MCF 10A (cell line): Measurements from ENCODE around the gene THY1. TPM values are rescaled to one million over a fixed set of nuclear protein-coding genes. Genes with fewer than 3 reads are reported as not detected.

Source experiments
- BruUV-seq: library from RNA; stranded (reverse); fragments of 400-500 nt; replicated peaks from 2 replicates; lab custom pipeline; 2021; lab: Mats Ljungman, UMichigan
- CTCF ChIA-PET: fragments of 300-600 bp; sonication (Branson Sonifier 250); formaldehyde crosslinking; extraction: SDS; loops from one replicate; lab custom pipeline; 2021; ENCODE audit warnings: antibody characterized with exemption, inconsistent platforms; lab: Yijun Ruan, JAX
- POLR2A ChIA-PET: fragments of 300-600, 350-650 bp; sonication (Branson Sonifier 250); formaldehyde crosslinking; extraction: SDS; loops from one replicate; lab custom pipeline; 2020; ENCODE audit warnings: antibody characterized with exemption, inconsistent platforms; lab: Yijun Ruan, JAX
- DNase-seq: peaks from one replicate; pipeline ENCODE4 v3.0.0-alpha.2; 2018; ENCODE audit not compliant: unreplicated experiment
- H3K27ac Mint-ChIP-seq: one replicate; pipeline ENCODE4 v1.8.0; 2022; ENCODE audit warnings: mild to moderate bottlenecking, low read depth, mixed read lengths; ENCODE audit not compliant: unreplicated experiment
- H3K27me3 Mint-ChIP-seq: one replicate; pipeline ENCODE4 v1.8.0; 2022; ENCODE audit warnings: mixed read lengths; ENCODE audit not compliant: insufficient read depth, unreplicated experiment
- H3K36me3 Mint-ChIP-seq: one replicate; pipeline ENCODE4 v1.8.0; 2022; ENCODE audit warnings: mild to moderate bottlenecking, moderate library complexity, mixed read lengths; ENCODE audit not compliant: insufficient read depth, unreplicated experiment
- H3K4me1 Mint-ChIP-seq: one replicate; pipeline ENCODE4 v1.8.0; 2022; ENCODE audit warnings: mixed read lengths; ENCODE audit not compliant: insufficient read depth, unreplicated experiment
- H3K4me3 Mint-ChIP-seq: one replicate; pipeline ENCODE4 v1.8.0; 2022; ENCODE audit warnings: mild to moderate bottlenecking, moderate library complexity, mixed read lengths; ENCODE audit not compliant: unreplicated experiment
- H3K9me3 Mint-ChIP-seq: one replicate; pipeline ENCODE4 v1.8.0; 2022; ENCODE audit warnings: mixed read lengths; ENCODE audit not compliant: unreplicated experiment
- CTCF ChIP-seq: fragments of 200-600 bp; IDR thresholded peaks from one replicate; pipeline ENCODE4 v1.8.0; 2022; ENCODE audit warnings: antibody characterized with exemption, mild to moderate bottlenecking; ENCODE audit not compliant: unreplicated experiment
- intact Hi-C: fragments of 100-400 bp; cut with micrococcal nuclease; formaldehyde crosslinking; loops from 2 replicates; pipeline ENCODE4 v1.14.1; 2022
- total RNA-seq: library from RNA; stranded (reverse); gene quantifications from 2 replicates; pipeline ENCODE4 v1.2.3, GENCODE V29; 2022

THY1 gene
- total RNA-seq, 1 experiment from 2014 or later, result not detected

GRCh38 chr11:119421351-119421750 lies 1.6 kb downstream of the THY1 start:
- Mint-ChIP-seq H3K4me1 (peaks cover 23% of the 10 kb centered on the region), H3K27me3 (peaks cover 12% of the 10 kb centered on the region), H3K27ac (no peak overlapping the region), H3K9me3 (no peaks in the 10 kb centered on the region), H3K4me3 (no peak overlapping the region), H3K36me3 (no peaks in the 10 kb centered on the region)
- DNase-seq, result no peak
- no TSS peak for BruUV-seq
- no peak for TF ChIP-seq CTCF
- POLR2A ChIA-PET, result no interaction called here
- CTCF ChIA-PET, result interaction anchor here (0.6 to 1.0 kb wide), 3 partner anchors 16 to 253 kb away, joined by 3 to 5 read pairs (median 3); no protein-coding TSS in a partner anchor
- intact Hi-C loops, result no loop called here

- Mint-ChIP-seq H3K27me3 (peaks cover 12% of the 10 kb centered on the region), H3K4me1 (peaks cover 23% of the 10 kb centered on the region), H3K36me3 (no peaks in the 10 kb centered on the region), H3K9me3 (no peaks in the 10 kb centered on the region), H3K4me3 (no peak overlapping the region), H3K27ac (no peak overlapping the region)
- no peak for DNase-seq
- no peak for TF ChIP-seq CTCF
- ChIA-PET CTCF (interaction anchor here (0.7 kb wide), 1 partner anchor 254 kb away, joined by 3 read pairs; no protein-coding TSS in a partner anchor), POLR2A (no interaction called here)
- BruUV-seq, result no TSS peak
- intact Hi-C loops, result no loop called here
Measured at GRCh38 chr11:119420631-119421030, 2.3 kb downstream of the THY1 start.

GRCh38 chr11:119419834-119420492 lies 3.0 kb downstream of the THY1 start:
- H3K27me3 Mint-ChIP-seq, result peaks cover 12% of the 10 kb centered on the region
- peaks cover 23% of the 10 kb centered on the region for H3K4me1 Mint-ChIP-seq
- no peak overlapping the region for H3K4me3 Mint-ChIP-seq
- no peaks in the 10 kb centered on the region for H3K9me3 Mint-ChIP-seq
- ChIA-PET CTCF (interaction anchor here (0.6 kb wide), 1 partner anchor 11 kb away, joined by 4 read pairs; no protein-coding TSS in a partner anchor), POLR2A (interaction anchor here (1.0 kb wide), 1 partner anchor 13 kb away, joined by 3 read pairs; no protein-coding TSS in a partner anchor)
- intact Hi-C loops, result no loop called here
- no TSS peak for BruUV-seq
- no peaks in the 10 kb centered on the region for H3K36me3 Mint-ChIP-seq
- no peak for DNase-seq
- no peak for TF ChIP-seq CTCF
- no peak overlapping the region for H3K27ac Mint-ChIP-seq

- Mint-ChIP-seq H3K4me3 (no peak overlapping the region), H3K27ac (peak overlapping the region; percentile 93), H3K36me3 (no peaks in the 10 kb centered on the region), H3K9me3 (peaks cover 4% of the 10 kb centered on the region), H3K27me3 (peaks cover 12% of the 10 kb centered on the region), H3K4me1 (peaks cover 23% of the 10 kb centered on the region)
- intact Hi-C loops, result no loop called here
- ChIA-PET CTCF (interaction anchor here (0.6 kb wide), 2 partner anchors 10 to 37 kb away, joined by 3 to 4 read pairs; no protein-coding TSS in a partner anchor), POLR2A (interaction anchor here (1.0 kb wide), 1 partner anchor 13 kb away, joined by 3 read pairs; no protein-coding TSS in a partner anchor)
- BruUV-seq, result no TSS peak
- DNase-seq, result no peak
- no peak for TF ChIP-seq CTCF
Measured at GRCh38 chr11:119419246-119419645, 3.7 kb downstream of the THY1 start.
